ENCODE data around the gene FXYD2.

Gene FXYD2

DNA sequence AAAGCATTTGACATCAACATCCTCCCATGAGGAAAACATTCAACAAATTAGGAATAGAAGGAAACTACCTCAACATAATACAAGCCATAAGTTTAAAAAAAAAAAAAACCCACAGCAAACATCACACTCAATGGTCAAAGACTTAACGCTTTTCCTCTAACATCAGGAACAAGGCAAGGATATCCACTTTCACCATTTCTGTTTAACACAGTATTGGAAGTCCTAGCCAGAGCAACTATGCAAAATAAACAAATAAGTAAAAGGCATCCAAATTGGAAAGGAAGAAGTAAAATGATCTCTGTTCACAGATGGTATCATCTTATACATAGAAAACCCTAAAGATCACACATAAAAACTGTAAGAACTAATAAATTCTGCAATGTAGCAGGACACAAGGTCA lies 38.8 kb upstream of the FXYD2 start:
- ChIA-PET CTCF (no interaction called here), POLR2A (ENCODE audit: low non-redundant PET) (no interaction called here)
- no peak overlapping the region for H3K27ac ChIP-seq
- TF ChIP-seq, protein P1, sequence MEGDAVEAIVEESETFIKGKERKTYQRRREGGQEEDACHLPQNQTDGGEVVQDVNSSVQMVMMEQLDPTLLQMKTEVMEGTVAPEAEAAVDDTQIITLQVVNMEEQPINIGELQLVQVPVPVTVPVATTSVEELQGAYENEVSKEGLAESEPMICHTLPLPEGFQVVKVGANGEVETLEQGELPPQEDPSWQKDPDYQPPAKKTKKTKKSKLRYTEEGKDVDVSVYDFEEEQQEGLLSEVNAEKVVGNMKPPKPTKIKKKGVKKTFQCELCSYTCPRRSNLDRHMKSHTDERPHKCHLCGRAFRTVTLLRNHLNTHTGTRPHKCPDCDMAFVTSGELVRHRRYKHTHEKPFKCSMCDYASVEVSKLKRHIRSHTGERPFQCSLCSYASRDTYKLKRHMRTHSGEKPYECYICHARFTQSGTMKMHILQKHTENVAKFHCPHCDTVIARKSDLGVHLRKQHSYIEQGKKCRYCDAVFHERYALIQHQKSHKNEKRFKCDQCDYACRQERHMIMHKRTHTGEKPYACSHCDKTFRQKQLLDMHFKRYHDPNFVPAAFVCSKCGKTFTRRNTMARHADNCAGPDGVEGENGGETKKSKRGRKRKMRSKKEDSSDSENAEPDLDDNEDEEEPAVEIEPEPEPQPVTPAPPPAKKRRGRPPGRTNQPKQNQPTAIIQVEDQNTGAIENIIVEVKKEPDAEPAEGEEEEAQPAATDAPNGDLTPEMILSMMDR (conservative IDR thresholded peaks at IDR 0.05; ENCODE audit: low read depth), result no peak
- no peak for DNase-seq (ENCODE audit: low spot score)

DNA sequence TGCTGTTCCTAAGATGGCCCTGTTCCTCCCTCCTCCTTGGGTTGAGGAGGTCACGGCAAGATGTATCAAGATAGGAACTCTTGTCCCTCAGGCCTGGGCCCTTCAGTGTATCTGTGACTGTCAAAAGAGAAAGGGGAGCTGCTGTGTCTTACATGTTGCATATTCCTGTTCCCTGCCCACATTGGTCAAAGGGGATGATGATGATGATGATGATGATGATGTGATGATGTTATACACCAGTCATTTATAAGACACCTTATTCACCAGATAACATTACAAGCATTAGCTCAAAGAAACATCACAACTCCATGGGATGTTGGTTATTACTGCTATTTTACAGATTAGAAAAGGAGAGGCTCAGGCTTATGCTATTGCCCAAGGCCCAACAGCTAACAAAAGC lies 38.2 kb upstream of the FXYD2 start:
- TF ChIP-seq, protein P1 (conservative IDR thresholded peaks at IDR 0.05; ENCODE audit: low read depth), result no peak
- POLR2A ChIA-PET (ENCODE audit: low non-redundant PET), result no interaction called here
- CTCF ChIA-PET, result no interaction called here
- no peak overlapping the region for H3K27ac ChIP-seq
- no peak for DNase-seq (ENCODE audit: low spot score)

DNA sequence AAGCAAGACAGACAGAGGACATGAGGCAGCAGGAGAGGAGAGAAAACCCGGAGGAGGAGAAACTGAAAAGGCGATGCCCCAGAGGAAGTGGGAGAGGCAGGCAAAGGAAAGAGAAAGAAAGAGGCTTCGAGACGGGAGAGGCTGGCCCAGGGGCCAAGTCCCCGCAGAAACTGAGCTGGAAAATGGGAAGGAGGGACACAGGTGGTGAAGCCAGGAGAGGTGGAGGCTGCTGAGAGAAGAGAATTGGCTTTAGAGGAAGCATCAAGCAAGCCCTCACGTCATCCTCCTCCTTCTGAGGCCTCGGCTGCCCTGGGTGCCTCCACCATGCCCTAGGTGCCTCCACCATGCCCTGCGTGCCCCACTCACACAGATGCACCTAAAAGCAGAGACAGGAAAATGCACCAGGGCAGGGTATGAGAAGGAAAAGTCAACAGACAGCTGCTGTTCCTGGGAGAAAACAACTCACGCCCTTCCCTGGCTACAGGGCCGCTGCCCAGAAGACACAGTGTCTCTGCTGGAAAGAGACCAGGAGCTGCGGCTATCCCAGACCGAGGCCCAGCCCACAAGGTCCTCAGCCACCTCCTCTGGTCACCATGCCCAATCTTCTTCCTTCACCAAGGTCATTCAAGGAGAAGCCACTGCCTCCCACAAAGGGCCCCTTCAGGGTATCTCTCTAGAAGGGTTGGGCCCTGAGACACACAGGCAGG lies 37.6 kb upstream of the FXYD2 start:
- H3K27ac ChIP-seq, result no peak overlapping the region
- TF ChIP-seq, protein P1 (conservative IDR thresholded peaks at IDR 0.05; ENCODE audit: low read depth), result no peak
- DNase-seq (ENCODE audit: low spot score), result no peak
- POLR2A ChIA-PET (ENCODE audit: low non-redundant PET), result no interaction called here
- CTCF ChIA-PET, result no interaction called here

DNA sequence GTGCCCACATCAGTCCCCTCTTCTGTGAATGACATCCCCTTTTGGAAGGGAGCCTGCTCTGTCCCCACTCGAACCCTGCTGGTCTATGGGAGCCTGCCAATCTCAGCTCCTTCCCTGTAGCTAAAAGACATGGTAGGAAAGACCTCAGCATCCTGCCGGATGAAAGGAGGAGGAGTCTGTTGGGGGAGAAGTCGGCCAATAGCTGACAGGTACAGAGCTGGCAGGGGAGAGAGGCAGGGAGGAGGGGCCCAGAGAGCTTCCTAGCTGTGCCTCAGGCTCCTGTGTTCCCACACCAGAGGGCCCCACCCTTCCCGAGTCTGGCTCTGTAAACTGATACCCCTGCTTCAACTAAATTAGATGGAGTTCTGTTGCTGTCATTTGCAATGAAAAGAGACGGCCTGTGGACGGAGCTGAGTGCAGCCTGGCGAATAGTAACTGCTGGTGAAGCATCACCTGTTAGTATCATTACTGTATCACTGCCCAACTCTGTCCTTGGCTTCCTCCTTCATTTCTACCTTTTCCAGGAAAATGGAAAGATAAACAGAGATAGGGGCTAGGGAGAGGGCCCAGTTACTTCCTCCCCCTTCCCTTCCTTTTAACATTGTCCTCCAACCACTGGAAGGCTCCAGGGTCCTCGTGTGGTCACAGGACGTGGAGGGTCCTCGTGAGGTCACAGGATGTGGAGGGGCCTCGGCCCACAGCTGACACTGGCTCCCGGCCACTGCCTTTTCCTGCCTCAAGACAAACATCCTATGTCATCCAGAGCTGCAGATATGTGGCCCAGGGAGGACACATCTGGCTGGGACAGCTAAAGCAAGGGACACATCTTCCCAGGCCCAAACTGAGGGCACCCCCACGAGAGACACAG lies 36.8 kb upstream of the FXYD2 start:
- TF ChIP-seq, protein P1 (conservative IDR thresholded peaks at IDR 0.05; ENCODE audit: low read depth), result no peak
- peak; percentile 14 for DNase-seq (ENCODE audit: low spot score)
- no peak overlapping the region for H3K27ac ChIP-seq
- POLR2A ChIA-PET (ENCODE audit: low non-redundant PET), result no interaction called here
- CTCF ChIA-PET, result no interaction called here

DNA sequence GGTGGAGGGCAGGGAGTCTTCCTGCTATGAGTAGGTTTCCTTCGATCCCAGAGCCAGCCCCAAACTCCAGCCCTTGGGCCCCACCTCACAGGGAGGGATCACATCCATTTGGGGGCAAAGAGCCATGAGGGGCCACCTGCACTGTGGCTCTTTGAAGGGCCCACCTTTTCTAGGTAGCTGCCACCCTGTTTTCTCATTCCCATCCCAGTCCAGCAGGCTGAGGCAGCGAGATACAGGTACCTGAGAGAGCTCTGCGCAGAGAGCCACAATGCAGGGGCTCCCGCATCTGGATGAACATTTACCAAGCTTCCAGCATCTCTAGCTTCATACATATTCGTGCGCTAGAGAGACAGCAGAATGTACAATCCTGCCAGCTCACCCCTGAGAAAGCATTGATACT lies 35.6 kb upstream of the FXYD2 start:
- ChIA-PET CTCF (no interaction called here), POLR2A (ENCODE audit: low non-redundant PET) (no interaction called here)
- no peak overlapping the region for H3K27ac ChIP-seq
- TF ChIP-seq, protein P1 (conservative IDR thresholded peaks at IDR 0.05; ENCODE audit: low read depth), result no peak
- DNase-seq (ENCODE audit: low spot score), result no peak

DNA sequence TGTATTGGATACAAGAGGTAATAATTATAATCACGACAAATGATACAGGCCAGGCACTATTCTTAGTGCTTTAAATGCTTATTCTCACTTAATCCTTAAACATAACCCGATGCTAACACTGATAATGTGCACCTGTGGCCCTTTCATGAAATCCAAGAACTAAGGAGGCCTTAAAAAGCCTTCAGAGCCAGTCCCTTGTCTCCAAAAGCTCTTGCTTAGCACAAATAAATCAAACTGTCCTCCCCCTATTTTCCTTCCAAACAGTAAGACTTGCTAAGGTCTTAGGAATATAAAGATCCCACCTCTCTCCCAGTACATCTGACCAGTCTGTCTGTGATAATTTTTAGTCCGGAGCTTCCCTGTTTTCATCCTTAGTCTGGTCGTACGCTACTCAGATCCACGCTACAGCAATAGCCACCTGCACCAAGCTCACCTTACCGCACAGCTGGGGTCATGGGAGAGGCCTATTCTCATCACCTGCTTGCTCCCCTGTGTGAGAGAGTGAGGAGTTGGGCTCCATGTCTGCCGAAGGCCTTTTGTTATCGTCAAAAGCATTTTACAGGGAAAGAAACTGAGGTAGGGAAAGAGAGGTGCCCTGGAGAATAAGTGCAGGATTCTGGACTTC lies 35.1 kb upstream of the FXYD2 start:
- POLR2A ChIA-PET (ENCODE audit: low non-redundant PET), result no interaction called here
- no peak overlapping the region for H3K27ac ChIP-seq
- TF ChIP-seq, protein P1 (conservative IDR thresholded peaks at IDR 0.05; ENCODE audit: low read depth), result no peak
- DNase-seq (ENCODE audit: low spot score), result no peak
- CTCF ChIA-PET, result no interaction called here

Data from RWPE1 (cell line).